ENCODE results near the gene MAP2.
A peak's percentile ranks its signal among the peaks of the same experiment; 100 is the strongest.

MAP2 gene

GRCh38 chr2:209525331-209525730, 101.5 kb downstream of the MAP2 start:
- DNase-seq = no peak

GRCh38 chr2:209525834-209526281, 102.0 kb downstream of the MAP2 start:
- no peak for DNase-seq

GRCh38 chr2:209526561-209526960, 102.7 kb downstream of the MAP2 start:
- no peak for DNase-seq

GRCh38 chr2:209529579-209529978, 105.7 kb downstream of the MAP2 start:
- no peak for DNase-seq

GRCh38 chr2:209532321-209532720, 108.5 kb downstream of the MAP2 start:
- DNase-seq = no peak

- DNase-seq = no peak
Observed at GRCh38 chr2:209533391-209533790, 109.5 kb downstream of the MAP2 start.

GRCh38 chr2:209534228-209534627, 110.4 kb downstream of the MAP2 start:
- DNase-seq = no peak

- no peak for DNase-seq
Observed at GRCh38 chr2:209536363-209536762, 112.5 kb downstream of the MAP2 start.

GRCh38 chr2:209547726-209548125, 123.9 kb downstream of the MAP2 start:
- DNase-seq = no peak

- DNase-seq = no peak
Observed at GRCh38 chr2:209549589-209549988, 125.7 kb downstream of the MAP2 start.

GRCh38 chr2:209553913-209554312, 130.1 kb downstream of the MAP2 start:
- DNase-seq = no peak

GRCh38 chr2:209556354-209556961, 132.6 kb downstream of the MAP2 start:
- DNase-seq = peak in 2 of 56 donors; percentile 1 to 12

- no peak for DNase-seq
Observed at GRCh38 chr2:209560911-209561310, 137.1 kb downstream of the MAP2 start.

GRCh38 chr2:209563453-209563852, 139.6 kb downstream of the MAP2 start:
- no peak for DNase-seq

GRCh38 chr2:209564816-209565215, 141.0 kb downstream of the MAP2 start:
- DNase-seq = no peak

- no peak for DNase-seq
Observed at GRCh38 chr2:209565896-209566582, 142.2 kb downstream of the MAP2 start.

- no peak for DNase-seq
Observed at GRCh38 chr2:209570194-209570593, 146.3 kb downstream of the MAP2 start.

- DNase-seq = no peak
Observed at GRCh38 chr2:209574515-209574914, 150.7 kb downstream of the MAP2 start.

- no peak for DNase-seq
Observed at GRCh38 chr2:209577376-209578357, 153.8 kb downstream of the MAP2 start.

- no peak for DNase-seq
Observed at GRCh38 chr2:209578394-209579001, 154.7 kb downstream of the MAP2 start.

GRCh38 chr2:209579230-209579749, 155.4 kb downstream of the MAP2 start:
- DNase-seq = peak in 53 of 56 donors; percentile 5 to 78 (median 48)

Measured in nucleus accumbens (tissue), 56 donors.